22Rv1 (cell line): ENCODE data around the gene ARMC8.

Source experiments
- H3K27ac ChIP-seq: fragments of 450-650 bp; 2 replicates; pipeline ENCODE4 v1.5.1; 2017
- CTCF ChIP-seq: fragments of 450-650 bp; IDR thresholded peaks from 2 replicates; pipeline ENCODE4 v1.5.1; 2017; ENCODE audit warnings: mild to moderate bottlenecking
- ZFX ChIP-seq: fragments of 450-650 bp; IDR thresholded peaks from 2 replicates; pipeline ENCODE4 v1.6.1; 2017; ENCODE audit warnings: antibody characterized with exemption, borderline replicate concordance

The ARMC8 gene

DNA sequence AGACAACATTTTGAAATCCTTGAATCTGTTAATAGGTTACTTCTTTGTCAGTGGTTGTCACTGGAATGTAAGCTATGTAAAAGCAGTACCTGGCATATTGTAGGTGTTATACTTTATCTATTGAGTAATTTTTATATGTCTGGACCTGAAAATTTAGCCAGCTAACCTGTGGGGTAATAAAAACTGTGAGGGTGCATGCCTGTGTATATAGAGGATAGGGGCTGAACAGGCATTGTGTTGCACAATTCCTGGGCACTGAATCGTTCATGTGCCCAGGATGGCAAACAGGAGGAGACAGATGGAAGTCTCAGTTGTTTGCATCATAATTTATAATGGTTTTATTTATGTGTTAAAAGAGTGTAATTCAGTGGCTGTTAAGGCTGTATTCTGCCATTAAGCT, 67.1 kb downstream of the ARMC8 start:
- H3K27ac ChIP-seq, result no peak overlapping the region
- TF ChIP-seq CTCF (no peak), ZFX (no peak)

GRCh38 chr3:138256022-138256421, 68.9 kb downstream of the ARMC8 start:
- TF ChIP-seq ZFX, result no peak
- TF ChIP-seq CTCF, result no peak
- H3K27ac ChIP-seq, result no peak overlapping the region

DNA sequence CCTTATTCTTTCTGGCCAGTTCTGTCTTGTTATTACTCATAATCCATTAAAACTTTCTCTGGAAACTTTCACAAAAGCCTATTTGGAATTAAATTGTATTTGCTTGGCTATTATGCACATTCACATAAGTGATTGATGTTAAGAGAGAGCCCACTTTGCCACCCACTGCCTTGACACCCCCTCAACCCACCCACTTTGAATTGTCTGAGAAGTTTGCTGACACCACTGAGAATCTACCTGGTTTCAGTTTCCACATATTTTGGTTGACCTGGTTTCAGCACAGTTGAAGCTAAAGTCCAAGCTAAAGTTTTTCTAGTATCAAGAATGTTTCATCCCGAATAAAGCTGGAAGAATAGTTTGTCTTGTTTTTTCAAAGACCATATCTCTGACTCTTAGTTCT, 70.9 kb downstream of the ARMC8 start:
- TF ChIP-seq ZFX (no peak), CTCF (no peak)
- H3K27ac ChIP-seq, result no peak overlapping the region

- H3K27ac ChIP-seq, result no peak overlapping the region
- no peak for TF ChIP-seq ZFX
- TF ChIP-seq CTCF, result no peak
Observed at GRCh38 chr3:138259126-138259525, 72.0 kb downstream of the ARMC8 start.

DNA sequence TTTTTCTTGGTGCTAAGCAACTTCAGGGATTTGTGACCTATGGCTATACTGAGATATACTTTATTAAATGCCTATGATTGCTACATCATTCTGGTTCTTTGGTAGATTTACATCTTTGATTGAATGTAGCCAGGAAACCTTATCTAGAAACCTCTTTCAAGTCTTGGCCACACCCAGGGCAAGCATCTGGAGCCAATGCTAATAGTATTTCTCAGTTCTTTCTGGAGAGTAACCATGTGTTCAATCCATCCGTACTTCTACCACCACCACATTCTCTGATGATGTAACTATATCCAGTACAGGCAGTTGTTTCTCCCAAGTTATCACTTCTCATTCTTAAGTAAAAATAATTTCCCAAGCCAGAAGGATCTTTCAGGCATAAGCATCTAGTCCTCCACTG, 73.5 kb downstream of the ARMC8 start:
- H3K27ac ChIP-seq, result no peak overlapping the region
- TF ChIP-seq CTCF (no peak), ZFX (no peak)

DNA sequence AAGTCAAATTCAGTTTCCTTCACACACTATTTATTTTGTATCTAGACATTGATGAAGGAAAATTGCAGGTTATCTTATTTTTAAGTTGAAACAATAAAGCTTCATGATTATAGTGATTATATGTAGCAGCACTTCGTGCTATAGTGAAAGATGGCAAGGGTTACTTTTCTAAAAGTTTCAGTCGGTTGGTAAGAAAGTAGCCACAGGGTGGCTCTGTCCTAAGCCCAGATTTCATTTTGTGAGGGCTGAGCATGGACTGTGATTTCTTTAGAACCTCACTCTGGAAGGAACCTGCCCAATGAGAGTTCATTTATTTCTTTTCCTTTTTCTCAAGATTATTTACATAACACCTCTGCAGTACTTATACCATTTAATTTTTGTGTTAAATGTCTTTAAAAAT, 76.0 kb downstream of the ARMC8 start:
- no peak overlapping the region for H3K27ac ChIP-seq
- TF ChIP-seq ZFX, result no peak
- TF ChIP-seq CTCF, result no peak

GRCh38 chr3:138265745-138266144, 78.6 kb downstream of the ARMC8 start:
- H3K27ac ChIP-seq, result no peak overlapping the region
- TF ChIP-seq ZFX, result no peak
- TF ChIP-seq CTCF, result no peak
